Measurements from ENCODE around the gene CCT6B. TPM values are rescaled to one million over a fixed set of nuclear protein-coding genes. Genes with fewer than 3 reads are reported as not detected.

CCT6B gene, protein sequence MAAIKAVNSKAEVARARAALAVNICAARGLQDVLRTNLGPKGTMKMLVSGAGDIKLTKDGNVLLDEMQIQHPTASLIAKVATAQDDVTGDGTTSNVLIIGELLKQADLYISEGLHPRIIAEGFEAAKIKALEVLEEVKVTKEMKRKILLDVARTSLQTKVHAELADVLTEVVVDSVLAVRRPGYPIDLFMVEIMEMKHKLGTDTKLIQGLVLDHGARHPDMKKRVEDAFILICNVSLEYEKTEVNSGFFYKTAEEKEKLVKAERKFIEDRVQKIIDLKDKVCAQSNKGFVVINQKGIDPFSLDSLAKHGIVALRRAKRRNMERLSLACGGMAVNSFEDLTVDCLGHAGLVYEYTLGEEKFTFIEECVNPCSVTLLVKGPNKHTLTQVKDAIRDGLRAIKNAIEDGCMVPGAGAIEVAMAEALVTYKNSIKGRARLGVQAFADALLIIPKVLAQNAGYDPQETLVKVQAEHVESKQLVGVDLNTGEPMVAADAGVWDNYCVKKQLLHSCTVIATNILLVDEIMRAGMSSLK
- total RNA-seq (1 to 10 TPM; 1.3 to 7.6 (median 3.2) TPM), polyA plus RNA-seq (1 to 10 TPM; 2.2 to 3.3 (median 2.7) TPM)
- long read RNA-seq, donor 1: 0 reads
- long read RNA-seq, donor 2, partial matches to known transcripts: 0 of 1 reads
- long read RNA-seq, donor 2, other reads (novel, unspliced or antisense): 0 of 1 reads

DNA sequence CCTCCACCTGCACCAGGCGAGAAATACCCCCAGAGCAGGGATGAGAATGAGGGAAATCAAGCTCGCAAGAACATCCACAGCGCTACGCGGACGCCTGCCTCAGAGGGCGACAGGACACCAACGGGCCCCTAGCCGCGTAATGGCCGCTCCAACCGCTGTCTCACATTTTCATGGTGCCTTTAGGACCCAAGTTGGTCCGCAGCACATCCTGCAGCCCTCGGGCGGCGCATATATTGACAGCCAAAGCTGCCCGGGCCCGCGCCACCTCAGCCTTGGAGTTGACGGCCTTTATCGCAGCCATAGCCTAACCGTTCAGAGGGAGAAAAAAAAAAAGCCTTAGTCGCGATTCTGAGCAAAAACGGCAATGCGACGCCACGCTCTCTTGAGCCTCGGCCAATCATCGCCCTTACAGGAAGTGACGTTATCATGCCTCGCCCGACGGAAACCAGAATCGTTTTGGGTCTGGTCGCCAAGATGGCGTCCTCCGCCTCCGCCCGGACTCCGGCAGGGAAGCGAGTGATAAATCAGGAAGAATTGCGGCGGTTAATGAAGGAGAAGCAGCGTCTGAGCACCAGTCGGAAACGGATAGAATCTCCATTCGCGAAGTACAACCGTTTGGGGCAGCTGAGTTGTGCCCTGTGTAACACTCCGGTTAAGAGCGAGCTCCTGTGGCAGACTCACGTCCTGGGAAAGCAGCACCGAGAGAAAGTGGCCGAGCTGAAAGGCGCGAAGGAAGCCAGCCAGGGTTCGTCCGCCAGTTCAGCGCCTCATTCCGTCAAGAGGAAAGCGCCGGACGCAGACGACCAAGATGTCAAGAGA, at the start of gene CCT6B, which contains the start of gene ZNF830:
CCT6B (minus strand) TSS at position 368 of the 819 bp plus-strand sequence; CDS start at position 301, 67 bp downstream.
ZNF830 (plus strand) TSS at position 448 of the 819 bp plus-strand sequence; CDS start at position 475, 27 bp downstream.
- Histone ChIP-seq H3K4me3 (peak within 1 kb of the TSS; percentile 83 to 98 (median 92)), H3K4me1 (peaks cover 18 to 41% (median 33%) of the 10 kb centered on the region in 6 donors), H3K27me3 (replicated peaks in 1 of 7) (no peaks in the 10 kb centered on the region), H3K36me3 (peaks cover 0 to 36% (median 26%) of the 10 kb centered on the region in 6 donors), H3K27ac (peak within 1 kb of the TSS; percentile 93 to 99 (median 97)), H3K9me3 (no peaks in the 10 kb centered on the region)
- WGBS, 5 donors: 0% methylated on average over 45 to 65 of the region's 65 CpGs
- DNase-seq: peak; percentile 96
- TF ChIP-seq, protein P1, sequence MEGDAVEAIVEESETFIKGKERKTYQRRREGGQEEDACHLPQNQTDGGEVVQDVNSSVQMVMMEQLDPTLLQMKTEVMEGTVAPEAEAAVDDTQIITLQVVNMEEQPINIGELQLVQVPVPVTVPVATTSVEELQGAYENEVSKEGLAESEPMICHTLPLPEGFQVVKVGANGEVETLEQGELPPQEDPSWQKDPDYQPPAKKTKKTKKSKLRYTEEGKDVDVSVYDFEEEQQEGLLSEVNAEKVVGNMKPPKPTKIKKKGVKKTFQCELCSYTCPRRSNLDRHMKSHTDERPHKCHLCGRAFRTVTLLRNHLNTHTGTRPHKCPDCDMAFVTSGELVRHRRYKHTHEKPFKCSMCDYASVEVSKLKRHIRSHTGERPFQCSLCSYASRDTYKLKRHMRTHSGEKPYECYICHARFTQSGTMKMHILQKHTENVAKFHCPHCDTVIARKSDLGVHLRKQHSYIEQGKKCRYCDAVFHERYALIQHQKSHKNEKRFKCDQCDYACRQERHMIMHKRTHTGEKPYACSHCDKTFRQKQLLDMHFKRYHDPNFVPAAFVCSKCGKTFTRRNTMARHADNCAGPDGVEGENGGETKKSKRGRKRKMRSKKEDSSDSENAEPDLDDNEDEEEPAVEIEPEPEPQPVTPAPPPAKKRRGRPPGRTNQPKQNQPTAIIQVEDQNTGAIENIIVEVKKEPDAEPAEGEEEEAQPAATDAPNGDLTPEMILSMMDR (IDR thresholded peaks at IDR 0.05 in 8 of 11, conservative IDR thresholded peaks at IDR 0.05 in 3 of 11): peak in 3 of 11 experiments; percentile 14 to 23 (median 15)
- peak; percentile 93 to 99 (median 98) for TF ChIP-seq POLR2AphosphoS5 (IDR thresholded peaks at IDR 0.05)
- TF ChIP-seq POLR2A (IDR thresholded peaks at IDR 0.05): peak; percentile 8 to 54 (median 51)
- intact Hi-C loops (cut with DNase I; ENCODE audit: low total_unique reads): no loop called here

DNA sequence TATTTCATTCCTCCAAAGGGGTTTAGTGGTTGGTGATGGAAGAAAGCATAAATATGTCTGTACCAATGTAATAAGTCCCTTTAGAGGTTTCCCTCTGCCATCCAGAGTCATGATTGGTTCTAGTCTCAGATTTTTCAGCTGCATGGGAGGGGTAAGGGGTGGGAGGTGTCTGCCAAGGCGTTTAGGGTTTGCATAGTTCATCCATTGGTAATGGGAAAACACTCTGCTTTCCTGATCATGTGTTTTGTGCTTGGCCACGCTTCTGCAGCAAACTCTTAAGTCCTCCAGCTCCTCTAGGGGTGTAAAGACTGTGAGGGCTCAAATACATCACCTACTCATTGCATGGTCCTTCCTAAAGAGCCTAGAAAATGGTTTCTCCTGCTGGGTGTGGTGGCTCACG, 48.8 kb upstream of the CCT6B start:
- 72 to 91% (median 79%) methylated on average over 3 of the region's 3 CpGs for WGBS, 5 donors
- H3K36me3 ChIP-seq: peaks cover 0 to 99% (median 55%) of the 10 kb centered on the region in 6 donors
- no peak overlapping the region for H3K4me3 ChIP-seq
- intact Hi-C loops (cut with DNase I; ENCODE audit: low total_unique reads): no loop called here
- no peaks in the 10 kb centered on the region for H3K9me3 ChIP-seq
- TF ChIP-seq POLR2AphosphoS5 (IDR thresholded peaks at IDR 0.05): no peak
- TF ChIP-seq, protein P1 (IDR thresholded peaks at IDR 0.05 in 8 of 11, conservative IDR thresholded peaks at IDR 0.05 in 3 of 11): no peak
- TF ChIP-seq POLR2A (IDR thresholded peaks at IDR 0.05): no peak
- DNase-seq: no peak
- no peak overlapping the region for H3K27ac ChIP-seq
- no peaks in the 10 kb centered on the region for H3K27me3 ChIP-seq (replicated peaks in 1 of 7)
- no peaks in the 10 kb centered on the region for H3K4me1 ChIP-seq

DNA sequence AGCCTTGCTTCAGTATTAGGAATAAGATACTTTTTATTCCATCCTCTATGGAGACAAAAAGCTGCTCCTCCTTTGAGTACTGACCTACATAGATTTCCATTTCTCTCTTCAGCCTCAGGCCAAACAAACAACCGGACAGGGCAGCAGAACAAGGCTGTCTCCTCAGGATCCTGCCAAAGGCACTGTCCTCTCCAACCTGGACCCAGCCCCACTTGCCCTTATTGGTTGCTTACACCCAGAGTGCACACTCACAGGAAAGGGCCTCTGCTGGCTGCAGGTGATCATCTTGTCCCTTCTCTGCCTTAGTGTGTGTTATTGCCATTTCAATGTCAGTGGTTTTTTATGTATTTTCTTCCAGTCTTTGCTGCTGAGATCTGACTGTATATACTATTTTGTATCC, 45.7 kb upstream of the CCT6B start:
- peaks cover 0 to 99% (median 59%) of the 10 kb centered on the region in 6 donors for H3K36me3 ChIP-seq
- peak overlapping the region in 1 of 8 donors; percentile 16 for H3K27ac ChIP-seq
- intact Hi-C loops (cut with DNase I; ENCODE audit: low total_unique reads): no loop called here
- H3K4me3 ChIP-seq: no peak overlapping the region
- TF ChIP-seq POLR2AphosphoS5 (IDR thresholded peaks at IDR 0.05) (no peak), POLR2A (IDR thresholded peaks at IDR 0.05) (no peak)
- TF ChIP-seq, protein P1 (IDR thresholded peaks at IDR 0.05 in 8 of 11, conservative IDR thresholded peaks at IDR 0.05 in 3 of 11): no peak
- H3K9me3 ChIP-seq: no peaks in the 10 kb centered on the region
- H3K27me3 ChIP-seq (replicated peaks in 1 of 7): no peaks in the 10 kb centered on the region
- H3K4me1 ChIP-seq: no peaks in the 10 kb centered on the region
- WGBS, 5 donors: 57 to 100% (median 93%) methylated on average over 1 of the region's 1 CpG
- no peak for DNase-seq
